22Rv1 (cell line): ENCODE data around the gene C11orf98.

Experiments used
- ZFX ChIP-seq: fragments of 450-650 bp; IDR thresholded peaks from 2 replicates; pipeline ENCODE4 v1.6.1; 2017; ENCODE audit warnings: antibody characterized with exemption, borderline replicate concordance
- TF ChIP-seq, protein P1 (sequence below): fragments of 450-650 bp; IDR thresholded peaks from 2 replicates; pipeline ENCODE4 v1.5.1; 2017; ENCODE audit warnings: mild to moderate bottlenecking

- TF ChIP-seq, protein P1, sequence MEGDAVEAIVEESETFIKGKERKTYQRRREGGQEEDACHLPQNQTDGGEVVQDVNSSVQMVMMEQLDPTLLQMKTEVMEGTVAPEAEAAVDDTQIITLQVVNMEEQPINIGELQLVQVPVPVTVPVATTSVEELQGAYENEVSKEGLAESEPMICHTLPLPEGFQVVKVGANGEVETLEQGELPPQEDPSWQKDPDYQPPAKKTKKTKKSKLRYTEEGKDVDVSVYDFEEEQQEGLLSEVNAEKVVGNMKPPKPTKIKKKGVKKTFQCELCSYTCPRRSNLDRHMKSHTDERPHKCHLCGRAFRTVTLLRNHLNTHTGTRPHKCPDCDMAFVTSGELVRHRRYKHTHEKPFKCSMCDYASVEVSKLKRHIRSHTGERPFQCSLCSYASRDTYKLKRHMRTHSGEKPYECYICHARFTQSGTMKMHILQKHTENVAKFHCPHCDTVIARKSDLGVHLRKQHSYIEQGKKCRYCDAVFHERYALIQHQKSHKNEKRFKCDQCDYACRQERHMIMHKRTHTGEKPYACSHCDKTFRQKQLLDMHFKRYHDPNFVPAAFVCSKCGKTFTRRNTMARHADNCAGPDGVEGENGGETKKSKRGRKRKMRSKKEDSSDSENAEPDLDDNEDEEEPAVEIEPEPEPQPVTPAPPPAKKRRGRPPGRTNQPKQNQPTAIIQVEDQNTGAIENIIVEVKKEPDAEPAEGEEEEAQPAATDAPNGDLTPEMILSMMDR: no peak
- TF ChIP-seq ZFX: no peak
These were observed 43.4 kb upstream of the C11orf98 start for GRCh38 chr11:62708392-62708791.
